Esophagus (tissue), 2 donors: ENCODE data around the gene LRBA. TPM values are rescaled to one million over a fixed set of nuclear protein-coding genes. Genes with fewer than 3 reads are reported as not detected.
"Not testable (repeated sequence)": the region's sequence is repeated elsewhere in the genome, so short reads cannot be mapped to it uniquely, and the experiment has no call there.

ENCODE experiments used
- H3K27ac ChIP-seq, 2 donors: one replicate each; pipeline ENCODE4 v1.5.1; 2013; ENCODE audit warnings: low read depth in 2 of 2, mild to moderate bottlenecking in 2 of 2, inconsistent platforms in 1 of 2, low read length in 1 of 2, moderate library complexity in 1 of 2
- H3K27me3 ChIP-seq, 2 donors: one replicate each; pipeline ENCODE4 v1.6.1; 2013; ENCODE audit warnings: low read length in 2 of 2, control low read depth in 1 of 2, mild to moderate bottlenecking in 1 of 2; ENCODE audit not compliant: insufficient read depth in 2 of 2, control insufficient read depth in 1 of 2
- H3K36me3 ChIP-seq, 2 donors: one replicate each; pipeline ENCODE4 v1.6.1; 2013; ENCODE audit warnings: low read length in 1 of 2; ENCODE audit not compliant: control insufficient read depth in 2 of 2, insufficient read depth in 2 of 2
- H3K4me1 ChIP-seq, 2 donors: one replicate each; pipeline ENCODE4 v1.6.1; 2013; ENCODE audit warnings: low read length in 1 of 2; ENCODE audit not compliant: control insufficient read depth in 2 of 2, insufficient read depth in 2 of 2
- H3K4me3 ChIP-seq, 2 donors: one replicate each; pipeline ENCODE4 v1.5.1; 2013; ENCODE audit warnings: low read length in 2 of 2, mild to moderate bottlenecking in 2 of 2, low read depth in 1 of 2, moderate library complexity in 1 of 2
- H3K9me3 ChIP-seq, 2 donors: one replicate each; pipeline ENCODE4 v1.6.1; 2013; ENCODE audit warnings: mild to moderate bottlenecking in 2 of 2, low read depth in 1 of 2, low read length in 1 of 2, moderate library complexity in 1 of 2; ENCODE audit not compliant: control insufficient read depth in 2 of 2, insufficient read depth in 1 of 2
- WGBS, 2 donors: extraction: QIAGEN DNeasy Blood & Tissue Kit; methylation state at CpG; one replicate each; pipeline ENCODE4 v1.1.7; 2013; 5-methylcytosine and 5-hydroxymethylcytosine counted together
- polyA plus RNA-seq, 2 donors: library from polyadenylated mRNA; stranded (reverse); fragments of 200-250 nt; gene quantifications; one replicate each; pipeline ENCODE4 v1.2.3, GENCODE V29; 2013
- donor health status: healthy with polysubstance abuse.
- donor health status: Bipolar disorder and iron deficiency.

LRBA gene
- polyA plus RNA-seq, 2 donors = 13.1 to 24.7 TPM

- no peaks in the 10 kb centered on the region for H3K4me1 ChIP-seq
- H3K27me3 ChIP-seq = no peaks in the 10 kb centered on the region
- no peaks in the 10 kb centered on the region for H3K9me3 ChIP-seq
- H3K4me3 ChIP-seq = no peak overlapping the region
- peaks cover 0 to 6% of the 10 kb centered on the region in 2 donors for H3K36me3 ChIP-seq
- no peak overlapping the region for H3K27ac ChIP-seq
- WGBS, 2 donors = 76 to 77% methylated on average over 2 of the region's 2 CpGs
These were observed 350.1 kb downstream of the LRBA start for GRCh38 chr4:150664935-150665334.

DNA sequence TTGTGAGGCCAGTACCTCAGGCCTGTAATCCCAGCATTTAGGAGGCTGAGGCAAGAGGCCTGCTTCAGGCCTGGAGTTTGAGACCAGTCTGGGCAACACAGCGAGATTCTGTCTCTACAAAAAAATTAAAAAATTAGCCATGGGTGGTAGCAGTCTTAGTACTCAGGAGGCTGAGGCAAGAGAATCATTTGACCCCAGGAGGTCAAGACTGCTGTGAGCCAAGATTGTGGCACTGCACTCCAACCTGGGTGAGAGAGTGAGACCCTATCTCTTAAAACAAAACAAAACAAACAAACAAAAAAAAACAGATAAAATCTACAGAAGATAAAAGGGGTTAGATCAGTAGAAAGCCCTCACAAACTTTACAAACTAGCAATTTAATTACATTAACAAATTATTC lies 352.4 kb downstream of the LRBA start:
- WGBS, 2 donors = 97 to 100% methylated on average over 1 of the region's 1 CpG
- H3K4me3 ChIP-seq = no peak overlapping the region
- H3K36me3 ChIP-seq = peaks cover 0 to 5% of the 10 kb centered on the region in 2 donors
- H3K27ac ChIP-seq = no peak overlapping the region
- H3K27me3 ChIP-seq = no peaks in the 10 kb centered on the region
- no peaks in the 10 kb centered on the region for H3K9me3 ChIP-seq
- no peaks in the 10 kb centered on the region for H3K4me1 ChIP-seq

DNA sequence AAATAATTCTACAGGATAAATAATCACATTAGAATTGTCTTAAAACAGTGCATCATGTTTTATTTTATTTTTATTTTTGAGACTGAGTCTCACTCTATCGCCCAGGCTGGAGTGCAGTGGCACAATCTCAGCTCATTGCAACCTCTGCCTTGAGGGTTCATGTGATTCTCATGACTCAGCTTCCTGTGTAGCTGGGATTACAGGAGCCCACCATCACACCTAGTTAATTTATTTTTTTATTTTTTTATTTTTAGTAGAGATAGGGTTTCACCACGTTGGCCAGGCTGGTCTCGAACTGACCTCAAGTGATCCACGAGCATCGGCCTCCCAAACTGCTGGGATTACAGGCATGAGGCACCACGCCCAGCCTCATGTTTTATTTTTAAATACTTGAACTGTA lies 353.5 kb downstream of the LRBA start:
- not testable (repeated sequence) for H3K4me1 ChIP-seq, H3K36me3 ChIP-seq, H3K9me3 ChIP-seq, H3K27me3 ChIP-seq, H3K4me3 ChIP-seq, H3K27ac ChIP-seq
- WGBS, 2 donors = 91 to 93% methylated on average over 6 of the region's 6 CpGs

- not testable (repeated sequence) for H3K4me3 ChIP-seq, H3K36me3 ChIP-seq, H3K9me3 ChIP-seq, H3K4me1 ChIP-seq, H3K27ac ChIP-seq, H3K27me3 ChIP-seq
- WGBS, 2 donors = 85 to 87% methylated on average over 1 of the region's 1 CpG
These were observed 356.8 kb downstream of the LRBA start for GRCh38 chr4:150658258-150658657.

- H3K4me3 ChIP-seq = no peak overlapping the region
- no peaks in the 10 kb centered on the region for H3K9me3 ChIP-seq
- H3K4me1 ChIP-seq = no peaks in the 10 kb centered on the region
- WGBS, 2 donors = 95 to 98% methylated on average over 2 of the region's 2 CpGs
- H3K27ac ChIP-seq = no peak overlapping the region
- no peaks in the 10 kb centered on the region for H3K36me3 ChIP-seq
- H3K27me3 ChIP-seq = no peaks in the 10 kb centered on the region
These were observed 358.2 kb downstream of the LRBA start for GRCh38 chr4:150656891-150657290.

DNA sequence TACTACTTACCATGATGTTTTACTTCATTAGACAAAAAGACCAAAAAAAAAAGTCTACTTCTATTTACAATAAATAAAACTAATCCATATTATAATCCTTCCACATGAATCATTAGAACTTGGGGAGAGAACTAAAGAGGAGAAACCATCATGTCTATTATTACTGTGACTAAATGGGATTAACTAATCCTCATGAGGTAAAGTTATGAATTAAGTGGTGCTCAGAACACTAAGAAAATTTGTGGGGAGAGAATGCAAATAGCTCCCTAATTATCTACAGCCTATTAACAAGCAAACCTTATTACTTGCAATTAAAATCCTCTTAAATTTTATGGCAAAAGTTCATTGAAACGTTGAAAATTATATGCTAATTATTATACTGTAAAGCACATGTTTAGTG lies 364.3 kb downstream of the LRBA start:
- H3K4me1 ChIP-seq = no peaks in the 10 kb centered on the region

DNA sequence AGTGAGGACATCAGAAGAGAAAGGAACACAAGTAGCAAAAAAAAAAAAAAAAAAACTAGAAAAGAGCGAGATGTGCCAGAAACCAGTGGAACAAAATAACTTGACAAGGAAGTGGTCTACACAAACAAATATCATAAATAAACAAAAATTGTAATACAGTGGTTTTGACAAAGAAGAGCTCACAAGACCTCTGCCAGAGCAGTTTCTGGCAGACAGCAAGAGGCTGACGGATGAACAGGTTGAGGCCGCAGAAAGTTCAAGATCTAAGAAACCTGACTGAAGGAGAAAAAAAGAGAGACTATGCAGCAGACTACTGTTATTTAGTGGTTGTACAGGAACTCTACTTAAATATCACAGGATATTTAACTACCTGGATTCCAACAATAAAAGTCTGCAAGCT lies 367.0 kb downstream of the LRBA start:
- Histone ChIP-seq H3K4me1 (no peaks in the 10 kb centered on the region), H3K27me3 (no peaks in the 10 kb centered on the region), H3K27ac (no peak overlapping the region), H3K36me3 (no peaks in the 10 kb centered on the region), H3K4me3 (no peak overlapping the region), H3K9me3 (no peaks in the 10 kb centered on the region)
- 93 to 97% methylated on average over 3 of the region's 3 CpGs for WGBS, 2 donors

More for the DNA sequence above, 364.3 kb downstream of the LRBA start:
- 79 to 93% methylated on average over 1 of the region's 1 CpG for WGBS, 2 donors
- no peaks in the 10 kb centered on the region for H3K36me3 ChIP-seq
- H3K27ac ChIP-seq = no peak overlapping the region
- no peaks in the 10 kb centered on the region for H3K9me3 ChIP-seq
- H3K27me3 ChIP-seq = no peaks in the 10 kb centered on the region
- no peak overlapping the region for H3K4me3 ChIP-seq

DNA sequence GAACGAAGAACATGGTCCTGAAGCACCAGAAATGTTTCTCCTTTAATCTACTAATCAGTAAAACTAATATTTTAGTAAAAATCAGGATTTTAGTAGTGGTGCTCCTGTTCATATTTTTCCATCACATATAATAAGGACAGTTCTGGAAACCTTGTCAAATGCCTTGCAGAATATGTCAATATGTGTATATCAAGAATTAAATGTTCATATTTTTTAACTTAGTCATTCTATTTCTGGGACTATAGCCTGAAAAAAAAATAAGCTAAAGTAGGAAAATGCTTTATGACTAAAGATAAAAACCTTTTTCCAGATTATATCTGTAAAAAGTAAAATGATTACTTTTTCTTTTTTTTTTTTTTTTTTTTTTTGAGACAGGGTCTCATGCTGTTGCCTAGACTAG lies 368.1 kb downstream of the LRBA start:
- WGBS, 2 donors = 82 to 87% methylated on average over 1 of the region's 1 CpG
- H3K27me3 ChIP-seq = no peaks in the 10 kb centered on the region
- no peaks in the 10 kb centered on the region for H3K36me3 ChIP-seq
- H3K9me3 ChIP-seq = no peaks in the 10 kb centered on the region
- H3K4me1 ChIP-seq = no peaks in the 10 kb centered on the region
- no peak overlapping the region for H3K27ac ChIP-seq
- H3K4me3 ChIP-seq = no peak overlapping the region

DNA sequence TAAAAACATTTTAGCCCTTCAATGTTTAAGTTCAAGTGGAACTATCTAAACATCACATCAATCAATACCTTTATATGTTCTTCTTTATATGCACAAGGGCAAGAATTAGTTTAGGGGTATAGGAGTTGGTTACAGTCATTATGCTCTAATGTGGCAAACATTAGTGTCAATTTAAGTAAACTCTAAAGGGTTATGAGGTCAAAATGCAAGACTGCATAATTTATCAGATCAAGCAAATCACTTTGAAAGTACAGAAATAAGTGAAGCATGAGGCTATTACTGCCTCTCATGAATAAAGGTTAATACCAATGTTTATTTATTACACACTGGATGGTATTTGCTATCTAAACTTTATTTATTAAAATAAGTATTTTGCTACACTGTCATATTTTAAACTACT lies 373.5 kb downstream of the LRBA start:
- H3K4me1 ChIP-seq = no peaks in the 10 kb centered on the region
- no peaks in the 10 kb centered on the region for H3K36me3 ChIP-seq
- no peaks in the 10 kb centered on the region for H3K27me3 ChIP-seq
- H3K9me3 ChIP-seq = no peaks in the 10 kb centered on the region
- no peak overlapping the region for H3K27ac ChIP-seq
- no peak overlapping the region for H3K4me3 ChIP-seq

DNA sequence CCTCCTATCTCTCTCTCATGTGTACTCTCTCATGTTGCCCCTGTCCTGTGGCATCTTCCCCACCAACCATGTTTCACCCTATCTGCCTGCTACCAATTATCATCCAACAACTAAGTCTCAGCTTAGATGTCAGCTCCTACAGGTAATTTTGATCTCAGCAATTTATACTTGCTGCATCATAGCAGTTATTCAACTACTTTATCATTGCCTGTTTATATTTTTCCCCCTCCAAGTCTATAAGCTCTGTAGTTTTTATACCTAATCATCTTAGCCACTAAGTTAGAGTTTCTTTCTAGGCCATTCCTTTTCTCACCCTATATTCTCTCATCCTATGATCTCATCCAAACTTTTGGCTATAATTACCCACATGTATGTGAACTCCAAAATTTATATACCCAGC lies 382.4 kb downstream of the LRBA start:
- H3K27ac ChIP-seq = no peak overlapping the region
- no peak overlapping the region for H3K4me3 ChIP-seq
- no peaks in the 10 kb centered on the region for H3K4me1 ChIP-seq
- H3K36me3 ChIP-seq = no peaks in the 10 kb centered on the region
- H3K9me3 ChIP-seq = no peaks in the 10 kb centered on the region
- no peaks in the 10 kb centered on the region for H3K27me3 ChIP-seq
